Activated naive CD4-positive, alpha-beta T cell treated with anti-CD3 and anti-CD28 coated beads, Interleukin-2, amount 50 U/mL, for 24 hours (primary cell): ENCODE data around the gene TMEM258.

Experiments
- H3K27ac Mint-ChIP-seq: one replicate; pipeline ENCODE4 v1.8.0; 2021; ENCODE audit warnings: mild to moderate bottlenecking, mixed read lengths
- H3K27me3 Mint-ChIP-seq: one replicate; pipeline ENCODE4 v1.8.0; 2021; ENCODE audit warnings: mixed read lengths
- H3K36me3 Mint-ChIP-seq: one replicate; pipeline ENCODE4 v1.8.0; 2021; ENCODE audit warnings: mixed read lengths
- H3K4me1 Mint-ChIP-seq: one replicate; pipeline ENCODE4 v1.8.0; 2021; ENCODE audit warnings: mixed read lengths
- H3K4me3 Mint-ChIP-seq: one replicate; pipeline ENCODE4 v1.8.0; 2021; ENCODE audit warnings: mild to moderate bottlenecking, mixed read lengths
- H3K9me3 Mint-ChIP-seq: one replicate; pipeline ENCODE4 v1.8.0; 2021; ENCODE audit warnings: mixed read lengths

TMEM258 gene

DNA sequence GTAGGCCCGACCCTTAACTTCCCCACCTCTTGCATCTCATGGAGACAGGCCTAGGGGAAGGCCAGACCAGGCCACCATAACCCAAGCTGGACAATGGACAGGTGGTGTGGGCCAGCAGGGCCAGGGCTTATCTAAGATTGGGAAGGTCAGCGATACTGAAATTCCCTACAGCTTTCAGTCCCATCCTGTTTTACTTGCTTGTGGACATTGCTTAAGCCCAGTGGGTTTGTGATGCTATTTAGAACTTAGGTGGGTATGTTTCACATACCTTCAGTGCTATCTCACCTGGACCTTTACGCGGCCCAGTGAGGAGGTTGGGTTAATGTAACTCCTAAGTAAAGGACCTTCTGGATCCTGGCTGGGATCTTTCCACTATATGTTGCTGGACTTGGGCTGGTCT is 37.4 kb upstream of the TMEM258 start:
- Mint-ChIP-seq H3K4me3 (no peak overlapping the region), H3K27me3 (peaks cover 19% of the 10 kb centered on the region), H3K36me3 (no peaks in the 10 kb centered on the region), H3K27ac (no peak overlapping the region), H3K4me1 (peaks cover 21% of the 10 kb centered on the region), H3K9me3 (no peaks in the 10 kb centered on the region)

DNA sequence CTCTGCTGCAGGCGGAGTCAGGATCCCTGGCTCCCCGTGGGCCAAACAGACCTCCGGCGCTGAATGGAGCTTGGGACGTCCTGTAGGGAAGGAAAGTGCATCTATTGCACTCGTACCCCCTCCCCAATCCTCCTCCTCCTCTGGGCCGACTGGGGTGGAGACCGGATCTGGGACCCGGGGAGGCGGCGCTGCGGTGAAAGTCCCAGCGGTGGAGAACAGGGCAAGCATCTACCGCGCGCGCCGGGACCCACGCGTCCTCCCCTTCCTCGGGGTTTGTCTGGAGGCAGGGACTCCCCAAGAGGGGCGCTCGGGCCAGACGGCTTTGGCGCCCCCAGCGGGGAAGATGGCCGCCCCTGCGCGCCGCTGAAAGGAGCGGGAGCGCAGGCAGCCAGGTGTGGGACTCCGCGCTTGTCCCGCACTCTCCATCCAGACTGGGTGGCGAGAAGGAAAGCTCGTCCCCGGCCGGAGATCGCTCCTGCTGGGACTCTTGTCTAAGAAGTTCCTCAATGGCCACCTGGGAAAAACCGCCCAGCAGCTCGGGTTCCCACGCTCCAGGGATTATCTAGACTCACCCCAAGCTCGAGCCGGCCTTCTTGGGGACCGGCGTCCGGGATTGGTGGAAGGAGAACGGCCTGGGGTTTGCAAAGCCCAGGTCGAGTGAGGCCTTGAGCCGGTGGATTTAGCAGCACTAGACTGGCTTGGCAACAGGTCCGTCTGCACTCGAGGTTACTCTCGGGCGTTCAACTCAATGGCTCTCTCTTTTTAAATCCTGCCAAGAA is 36.4 kb upstream of the TMEM258 start:
- Mint-ChIP-seq H3K27me3 (peaks cover 19% of the 10 kb centered on the region), H3K4me3 (peak overlapping the region; percentile 83), H3K4me1 (peaks cover 11% of the 10 kb centered on the region), H3K9me3 (no peaks in the 10 kb centered on the region), H3K27ac (no peak overlapping the region), H3K36me3 (no peaks in the 10 kb centered on the region)

DNA sequence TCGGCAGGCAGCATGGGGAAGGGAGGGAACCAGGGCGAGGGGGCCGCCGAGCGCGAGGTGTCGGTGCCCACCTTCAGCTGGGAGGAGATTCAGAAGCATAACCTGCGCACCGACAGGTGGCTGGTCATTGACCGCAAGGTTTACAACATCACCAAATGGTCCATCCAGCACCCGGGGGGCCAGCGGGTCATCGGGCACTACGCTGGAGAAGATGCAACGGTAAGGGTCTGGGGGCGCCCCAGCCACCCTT is 35.9 kb upstream of the TMEM258 start:
- Mint-ChIP-seq H3K36me3 (no peaks in the 10 kb centered on the region), H3K4me3 (peak overlapping the region; percentile 83), H3K9me3 (no peaks in the 10 kb centered on the region), H3K4me1 (peaks cover 6% of the 10 kb centered on the region), H3K27ac (no peak overlapping the region), H3K27me3 (peaks cover 19% of the 10 kb centered on the region)

DNA sequence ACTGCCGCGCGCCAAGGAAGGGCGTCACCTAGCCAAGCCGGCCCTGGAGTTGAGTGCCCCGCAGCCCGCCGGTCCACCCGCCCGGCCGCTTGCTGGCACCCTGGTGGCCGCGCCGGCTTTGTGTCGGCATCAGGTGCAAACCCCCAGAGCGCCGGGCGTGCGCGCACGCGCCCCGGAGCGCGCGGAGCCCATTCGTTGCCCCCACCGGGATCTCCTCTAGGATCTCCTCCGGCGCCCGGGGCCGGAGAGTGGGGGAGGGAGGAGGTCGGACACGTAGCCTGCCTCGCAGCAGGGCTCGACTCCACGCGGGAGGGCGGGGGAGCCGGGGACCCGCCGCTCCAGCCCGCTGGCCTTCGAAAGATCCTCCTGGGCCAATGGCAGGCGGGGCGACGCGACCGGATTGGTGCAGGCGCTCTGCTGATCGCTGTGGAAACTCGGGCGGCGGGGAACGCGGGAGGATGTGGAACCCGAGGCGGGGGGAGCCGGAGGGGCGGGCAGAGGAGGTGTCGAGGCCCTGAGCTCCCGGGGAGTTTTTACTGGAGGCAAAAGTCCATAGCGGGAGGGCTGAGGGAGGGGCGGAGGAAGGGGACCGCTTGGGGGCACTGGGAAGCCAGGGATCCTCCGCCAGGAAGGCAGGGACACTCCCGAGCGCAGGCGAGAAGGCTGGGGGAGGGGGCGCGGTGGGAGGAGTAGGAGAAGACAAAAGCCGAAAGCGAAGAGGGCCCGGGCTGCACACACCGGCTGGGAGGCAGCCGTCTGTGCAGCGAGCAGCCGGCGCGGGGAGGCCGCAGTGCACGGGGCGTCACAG is 35.4 kb upstream of the TMEM258 start, which contains the start of gene FADS2:
Gene FADS2 (plus strand): TSS at position 730 of the 808 bp plus-strand sequence. CDS start 91 bp downstream, outside the sequence.
- Mint-ChIP-seq H3K27me3 (peaks cover 19% of the 10 kb centered on the region), H3K4me1 (peaks cover 6% of the 10 kb centered on the region), H3K36me3 (no peaks in the 10 kb centered on the region), H3K9me3 (no peaks in the 10 kb centered on the region), H3K4me3 (peak within 1 kb of the TSS; percentile 83), H3K27ac (no peak within 1 kb of the TSS)

DNA sequence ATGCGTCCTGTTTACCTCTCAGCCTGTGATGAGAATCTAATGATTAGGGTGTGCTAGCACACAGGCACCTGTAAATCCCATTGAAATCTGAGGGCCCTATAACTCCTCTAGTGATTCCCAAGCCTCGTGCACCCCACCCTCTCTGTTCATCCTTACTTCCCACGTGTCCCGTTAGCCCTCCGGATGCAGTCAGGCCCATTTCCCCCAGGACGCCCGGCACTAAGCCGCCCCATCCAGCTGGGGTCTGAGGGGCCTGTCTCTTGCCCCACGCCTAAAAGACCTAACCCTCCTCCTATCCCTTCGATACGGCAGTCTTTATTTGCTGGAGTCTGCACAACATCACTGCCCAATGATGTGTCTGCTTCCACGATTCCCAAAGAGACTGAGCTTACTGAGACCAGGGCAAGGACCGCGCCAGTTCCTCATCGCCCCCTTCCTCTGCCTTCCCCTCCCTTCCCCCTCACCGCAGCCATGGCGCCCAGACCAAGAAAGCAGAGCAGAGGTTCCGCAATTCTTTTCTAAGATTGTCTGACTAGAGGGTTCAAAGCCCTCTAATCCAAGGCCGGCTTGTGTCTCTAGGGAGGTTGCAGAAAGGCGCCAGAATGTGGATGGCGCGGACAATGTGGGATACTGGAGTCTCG is 34.7 kb upstream of the TMEM258 start:
- no peaks in the 10 kb centered on the region for H3K36me3 Mint-ChIP-seq
- peaks cover 19% of the 10 kb centered on the region for H3K27me3 Mint-ChIP-seq
- H3K4me1 Mint-ChIP-seq = peaks cover 6% of the 10 kb centered on the region
- no peaks in the 10 kb centered on the region for H3K9me3 Mint-ChIP-seq
- peak overlapping the region; percentile 83 for H3K4me3 Mint-ChIP-seq
- no peak overlapping the region for H3K27ac Mint-ChIP-seq

DNA sequence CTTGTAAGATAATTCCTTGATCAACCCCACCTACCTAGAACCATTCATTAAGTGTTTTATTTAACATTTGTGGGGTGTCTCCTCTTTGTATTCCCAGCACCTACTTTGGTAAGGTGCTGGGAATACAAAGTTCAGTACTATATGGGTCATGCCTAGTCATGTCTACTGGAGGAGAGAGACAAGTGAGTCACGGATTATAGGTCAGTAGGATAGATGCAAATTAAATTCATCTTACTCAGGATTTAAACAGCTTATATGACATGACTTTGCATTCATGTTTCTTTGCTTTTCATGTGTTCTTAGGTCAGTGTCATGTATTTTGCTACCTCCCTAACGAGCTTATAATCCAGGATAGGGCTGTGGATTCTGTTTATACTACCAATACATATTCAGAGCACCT is 27.8 kb upstream of the TMEM258 start:
- Mint-ChIP-seq H3K36me3 (no peaks in the 10 kb centered on the region), H3K4me1 (peaks cover 10% of the 10 kb centered on the region), H3K27ac (no peak overlapping the region), H3K9me3 (no peaks in the 10 kb centered on the region), H3K27me3 (peaks cover 12% of the 10 kb centered on the region), H3K4me3 (no peak overlapping the region)

DNA sequence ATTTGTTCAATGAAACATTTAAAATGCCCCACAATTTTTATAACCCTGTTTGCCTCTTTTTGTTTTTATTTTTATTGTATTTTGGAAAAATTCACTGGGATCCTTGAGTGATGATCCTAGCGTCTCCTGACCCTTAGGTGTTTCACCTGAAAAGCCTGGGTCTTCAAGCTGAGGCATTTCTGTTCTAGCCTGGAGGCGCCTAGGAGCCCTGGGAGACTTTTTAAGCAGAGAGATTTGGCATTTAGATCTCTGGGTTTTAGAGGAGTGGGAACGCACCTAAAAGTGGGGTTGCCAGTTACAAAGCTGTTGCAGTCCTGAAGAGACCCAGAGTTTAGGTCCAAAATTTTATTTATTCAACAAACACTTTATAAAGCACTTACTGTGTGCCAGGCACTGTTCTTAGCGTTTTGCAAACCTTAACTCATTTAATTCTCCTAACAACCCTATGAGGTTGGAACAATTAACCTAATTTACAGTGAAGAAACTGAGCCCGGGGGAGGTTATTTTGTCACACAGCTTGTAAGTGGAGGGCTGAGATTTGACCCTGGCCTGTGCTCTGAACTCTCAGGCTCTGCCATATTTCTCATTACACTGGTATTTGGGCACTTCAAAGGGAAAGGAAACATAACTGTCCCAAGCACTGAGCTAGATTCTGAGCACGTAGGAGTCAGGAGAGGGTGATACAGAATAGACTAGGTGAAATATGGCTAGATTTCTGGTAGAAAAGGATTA is 25.2 kb upstream of the TMEM258 start:
- Mint-ChIP-seq H3K27me3 (peaks cover 20% of the 10 kb centered on the region), H3K27ac (no peak overlapping the region), H3K9me3 (no peaks in the 10 kb centered on the region), H3K4me3 (peak overlapping the region; percentile 75), H3K36me3 (no peaks in the 10 kb centered on the region), H3K4me1 (peaks cover 16% of the 10 kb centered on the region)

DNA sequence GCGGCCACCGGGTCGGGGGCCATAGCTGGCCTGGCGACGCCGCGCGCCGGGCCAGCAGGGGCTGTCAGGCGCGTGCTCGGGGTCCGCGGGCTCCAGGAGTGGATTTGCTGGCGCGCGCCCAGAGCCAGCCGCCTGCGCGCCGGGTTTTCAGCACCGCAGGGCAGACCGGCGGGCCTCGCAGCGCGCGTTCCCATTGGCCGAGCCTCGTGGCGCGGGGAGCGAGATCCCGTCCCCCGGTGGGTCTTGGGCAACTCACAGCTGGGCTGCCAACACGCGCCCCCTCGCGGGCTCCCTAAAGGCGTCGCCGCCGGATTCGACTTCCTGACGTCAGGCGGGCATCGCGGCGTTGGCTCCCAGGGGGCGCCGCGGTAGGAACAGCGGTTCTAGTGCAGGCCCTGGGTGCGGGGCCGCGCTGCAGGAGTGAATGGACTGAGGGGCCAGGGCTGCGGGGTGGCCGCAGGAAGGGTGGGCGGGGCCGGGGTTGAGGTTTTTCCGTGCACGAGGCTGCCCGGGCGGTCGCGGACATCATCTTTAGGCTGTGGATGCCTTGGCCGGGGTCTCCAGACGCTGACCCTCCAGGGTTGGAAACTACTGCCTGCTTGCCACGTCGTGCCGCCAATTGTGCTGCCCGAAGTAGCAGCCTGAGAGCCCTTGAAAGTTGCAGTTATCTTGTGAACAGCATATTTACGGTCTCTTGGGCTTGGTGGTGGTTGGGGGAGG is 24.5 kb upstream of the TMEM258 start, which contains the start of gene FADS1:
Gene FADS1 (minus strand): TSS at position 268 of the 720 bp plus-strand sequence. CDS start 74 bp downstream, at position 194.
- Mint-ChIP-seq H3K4me3 (peak within 1 kb of the TSS; percentile 91), H3K27me3 (peaks cover 21% of the 10 kb centered on the region), H3K36me3 (no peaks in the 10 kb centered on the region), H3K9me3 (no peaks in the 10 kb centered on the region), H3K27ac (peak within 1 kb of the TSS; percentile 59), H3K4me1 (peaks cover 16% of the 10 kb centered on the region)

DNA sequence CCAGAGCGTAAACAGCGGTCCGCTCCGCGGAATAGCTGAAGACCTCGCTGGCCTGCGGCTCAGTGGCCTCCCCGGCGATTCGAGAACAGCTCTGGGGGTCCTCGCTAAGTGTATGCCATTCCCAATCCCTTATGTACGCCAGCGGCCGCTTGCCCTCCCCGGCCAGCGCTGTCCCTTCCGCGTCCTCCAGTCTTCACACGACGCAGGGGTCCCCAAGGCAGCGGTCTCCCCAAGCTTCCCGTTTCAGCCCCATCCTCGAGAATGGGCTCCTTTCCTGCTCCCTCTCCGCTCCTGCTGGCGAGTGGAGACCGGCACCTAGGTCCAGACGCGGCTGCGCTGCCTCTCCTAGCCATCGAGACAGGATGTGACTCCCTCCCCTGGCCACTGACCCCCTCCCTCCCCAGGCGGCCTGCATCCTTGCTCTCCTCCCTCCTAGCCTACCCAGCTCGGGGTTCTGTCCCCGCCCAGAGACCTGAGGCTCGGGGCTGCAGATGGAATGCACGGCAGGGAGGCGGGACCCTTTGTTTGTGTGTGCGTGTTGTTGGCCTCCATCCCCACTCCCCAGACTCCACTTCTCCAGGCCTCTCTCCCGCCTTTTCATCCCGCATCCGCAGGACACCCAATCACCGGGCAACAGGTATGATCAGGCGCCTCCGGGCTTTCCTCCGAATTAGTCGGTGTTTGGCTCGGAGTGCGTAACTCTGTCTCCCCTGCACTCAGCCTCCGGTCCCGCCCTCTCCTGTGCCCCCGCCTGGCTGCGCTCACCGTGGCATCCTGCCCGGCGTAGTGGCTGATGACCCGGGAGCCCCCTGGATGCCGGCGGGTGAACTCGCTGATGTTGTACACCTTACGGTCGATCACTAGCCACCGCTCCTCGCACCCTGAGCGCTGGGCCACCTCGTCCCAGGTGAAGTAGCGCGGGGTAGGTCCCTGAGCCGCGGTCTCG is 23.7 kb upstream of the TMEM258 start:
- Mint-ChIP-seq H3K27me3 (peaks cover 21% of the 10 kb centered on the region), H3K9me3 (no peaks in the 10 kb centered on the region), H3K27ac (peak overlapping the region; percentile 59)

DNA sequence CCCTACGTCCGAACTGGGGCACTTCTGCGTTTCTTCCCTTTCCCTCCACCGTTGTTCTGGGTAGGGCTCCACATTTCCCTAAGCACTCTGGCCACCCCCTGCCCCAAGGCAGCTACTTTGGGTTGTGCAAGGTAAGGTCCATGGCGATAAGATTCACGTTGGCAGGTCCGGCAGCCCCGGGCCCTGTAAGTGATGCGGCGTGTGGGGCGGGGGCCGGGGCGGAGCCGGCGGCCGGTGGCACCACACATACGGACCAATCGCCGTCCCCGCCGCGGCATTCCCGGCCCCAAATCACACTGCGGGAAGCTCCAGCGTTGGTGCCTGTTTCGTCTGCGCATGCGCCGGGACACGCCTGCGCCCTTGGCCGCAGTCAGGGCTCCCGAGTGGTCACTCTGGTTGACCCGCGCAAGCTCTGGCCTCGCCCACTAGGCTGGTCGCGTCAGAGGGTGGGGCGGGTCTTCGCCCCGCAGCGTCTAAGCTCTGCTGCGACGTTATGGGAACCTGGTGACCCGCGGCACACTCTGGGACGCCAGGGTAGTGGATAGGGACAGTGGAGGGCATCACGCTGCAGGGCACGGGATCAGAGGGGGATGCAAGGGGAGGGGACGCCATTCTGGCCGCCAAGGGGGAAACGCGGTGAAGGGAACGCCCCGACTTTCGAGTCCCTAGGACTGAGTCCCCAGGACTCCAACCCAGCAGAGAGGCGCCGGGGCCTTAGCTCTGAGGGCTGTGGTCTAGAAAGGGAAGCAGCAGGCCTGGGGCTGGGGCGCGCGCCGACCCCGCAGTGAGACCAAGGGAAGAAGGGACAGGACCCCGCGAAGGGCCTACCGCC is 22.8 kb upstream of the TMEM258 start:
- Mint-ChIP-seq H3K4me3 (peak overlapping the region; percentile 91), H3K9me3 (no peaks in the 10 kb centered on the region), H3K27ac (no peak overlapping the region), H3K4me1 (peaks cover 16% of the 10 kb centered on the region), H3K36me3 (no peaks in the 10 kb centered on the region), H3K27me3 (peaks cover 21% of the 10 kb centered on the region)

More for the DNA sequence above, 23.7 kb upstream of the TMEM258 start:
- Mint-ChIP-seq H3K36me3 (no peaks in the 10 kb centered on the region), H3K4me1 (peaks cover 16% of the 10 kb centered on the region), H3K4me3 (peak overlapping the region; percentile 91)

DNA sequence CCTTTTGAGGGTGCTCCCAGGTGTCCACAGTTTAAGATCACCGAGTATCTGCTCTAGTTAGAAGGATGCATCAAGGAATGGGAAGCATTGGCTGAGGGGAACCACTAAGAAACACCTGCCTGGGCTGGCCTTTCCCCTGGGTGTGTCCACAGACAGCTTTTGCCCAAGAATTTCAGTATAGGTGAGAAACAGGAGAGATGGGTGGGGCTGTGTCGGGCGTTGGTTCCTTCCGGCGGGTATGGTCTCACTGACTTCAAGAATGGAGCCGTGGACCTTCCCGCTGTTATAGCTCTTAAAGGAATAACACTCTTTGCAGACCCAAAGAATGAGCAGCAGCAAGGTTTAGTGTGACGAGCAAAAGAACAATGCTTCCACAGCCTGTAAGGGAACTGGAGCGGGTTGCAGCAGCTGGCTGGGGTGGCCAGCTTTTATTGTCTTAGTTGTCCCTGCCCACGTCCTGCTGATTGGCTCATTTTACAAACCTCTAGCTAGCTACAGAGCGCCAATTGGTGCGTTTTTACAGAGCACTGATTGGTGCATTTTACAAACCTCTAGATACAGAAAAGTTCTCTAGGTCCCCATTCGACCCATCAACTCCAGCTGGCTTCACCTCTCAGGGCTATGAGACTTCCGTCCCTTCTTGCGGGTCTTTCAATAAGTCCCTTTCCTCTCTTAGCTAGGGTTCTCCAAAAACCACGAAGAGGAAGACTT is 22.0 kb upstream of the TMEM258 start:
- Mint-ChIP-seq H3K4me3 (peak overlapping the region; percentile 91), H3K27ac (no peak overlapping the region), H3K36me3 (no peaks in the 10 kb centered on the region), H3K9me3 (no peaks in the 10 kb centered on the region), H3K4me1 (peaks cover 16% of the 10 kb centered on the region), H3K27me3 (peaks cover 21% of the 10 kb centered on the region)

DNA sequence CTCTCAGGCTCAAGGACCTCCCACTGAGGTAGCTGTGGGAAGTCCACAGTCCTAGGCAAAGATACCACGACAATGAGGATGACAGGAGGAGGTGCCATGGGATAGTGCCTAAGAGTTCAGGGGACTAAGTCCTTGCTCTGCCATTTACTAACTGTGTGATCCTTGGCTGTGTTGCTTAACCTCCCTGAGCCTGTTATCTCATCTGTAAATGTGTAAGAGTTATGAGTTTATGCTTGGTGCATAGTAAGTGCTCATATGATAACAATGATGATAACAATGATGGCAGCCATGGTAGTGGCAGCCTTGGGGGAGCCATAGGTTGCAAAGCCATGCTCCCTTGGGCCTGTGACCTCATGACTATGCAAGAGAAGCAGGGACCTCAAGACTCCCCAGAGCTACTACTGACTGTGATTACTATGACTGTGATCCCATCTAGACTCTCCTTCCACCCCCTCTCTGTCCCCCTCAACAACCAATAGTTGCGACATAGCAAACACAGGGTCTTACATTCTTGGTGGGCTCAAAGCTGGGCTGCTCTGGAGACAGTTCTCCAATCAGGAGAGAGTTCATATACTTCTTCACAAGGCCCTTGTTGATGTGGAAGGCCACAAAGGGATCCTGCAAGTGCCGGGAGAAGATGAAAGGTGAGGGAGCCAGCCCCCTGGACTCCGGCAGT is 20.5 kb upstream of the TMEM258 start:
- H3K4me3 Mint-ChIP-seq = no peak overlapping the region
- peaks cover 16% of the 10 kb centered on the region for H3K4me1 Mint-ChIP-seq
- H3K9me3 Mint-ChIP-seq = no peaks in the 10 kb centered on the region
- H3K27me3 Mint-ChIP-seq = peaks cover 18% of the 10 kb centered on the region
- H3K36me3 Mint-ChIP-seq = no peaks in the 10 kb centered on the region
- H3K27ac Mint-ChIP-seq = no peak overlapping the region
